GM12878 (cell line): ENCODE results near the gene PPP2R5D.

Source experiments
- CTCF ChIP-seq, 3 experiments: IDR thresholded peaks in 2 of 3; conservative IDR thresholded peaks in 1 of 3; 2 replicates each; pipeline ENCODE4 v1.5.1; 2011; ENCODE audit warnings: low read depth in 3 of 3, low read length in 3 of 3, mild to moderate bottlenecking in 3 of 3, control low read depth in 2 of 3, moderate library complexity in 2 of 3, inconsistent platforms in 1 of 3, mixed read lengths in 1 of 3; ENCODE audit not compliant: control insufficient read depth in 2 of 3, insufficient read depth in 1 of 3; ENCODE audit errors: extremely low read depth in 1 of 3
- EP300 ChIP-seq, 2 experiments: fragments of 150-350 bp in 1 of 2; IDR thresholded peaks; 2 replicates each; pipeline ENCODE4 v1.6.1; 2011 to 2012; ENCODE audit warnings: low read depth in 2 of 2, low read length in 2 of 2, borderline replicate concordance in 1 of 2, improper control_type of control experiment in 1 of 2, inconsistent platforms in 1 of 2; ENCODE audit not compliant: control insufficient read depth in 1 of 2

GRCh38 chr6:42988486-42989020 lies 4.2 kb downstream of the PPP2R5D start:
- TF ChIP-seq CTCF (IDR thresholded peaks at IDR 0.05 in 2 of 3, conservative IDR thresholded peaks at IDR 0.05 in 1 of 3; ENCODE audit: control insufficient read depth in 2 of 3, extremely low read depth in 1 of 3, insufficient read depth in 1 of 3, low read depth in 3 of 3, low read length in 3 of 3) (no peak), EP300 (IDR thresholded peaks at IDR 0.05; ENCODE audit: borderline replicate concordance in 1 of 2, control insufficient read depth in 1 of 2, low read depth in 2 of 2, low read length in 2 of 2) (no peak)
